GM23248 (cell line): ENCODE data around the gene CTSD. TPM values are rescaled to one million over a fixed set of nuclear protein-coding genes. Genes with fewer than 3 reads are reported as not detected.

Experiments used
- DNase-seq: peaks from one replicate; pipeline ENCODE4 v3.0.0-alpha.2; 2015
- H2AFZ ChIP-seq: fragments of 200-600 bp; sonication (generic); 2 replicates; pipeline ENCODE4 v1.6.1; 2016; ENCODE audit warnings: antibody characterized with exemption
- H3F3A ChIP-seq: fragments of 200-600 bp; sonication (generic); 2 replicates; pipeline ENCODE4 v1.6.1; 2016; ENCODE audit warnings: mild to moderate bottlenecking, antibody characterized with exemption, mixed run types; ENCODE audit not compliant: insufficient read depth
- H3K27ac ChIP-seq: fragments of 200-600 bp; sonication (generic); 2 replicates; pipeline ENCODE4 v1.5.1; 2016; ENCODE audit warnings: mild to moderate bottlenecking
- H3K27me3 ChIP-seq: fragments of 200-600 bp; sonication (generic); replicated peaks from 2 replicates; pipeline ENCODE4 v1.6.1; 2016; ENCODE audit warnings: mild to moderate bottlenecking; ENCODE audit not compliant: insufficient read depth
- H3K36me3 ChIP-seq: fragments of 200-600 bp; sonication (generic); 2 replicates; pipeline ENCODE4 v1.6.1; 2016; ENCODE audit warnings: low read depth, mild to moderate bottlenecking
- H3K4me1 ChIP-seq: fragments of 200-600 bp; sonication (generic); 2 replicates; pipeline ENCODE4 v1.6.1; 2016; ENCODE audit warnings: mild to moderate bottlenecking; ENCODE audit not compliant: insufficient read depth
- H3K4me2 ChIP-seq: fragments of 200-600 bp; sonication (generic); one replicate; pipeline ENCODE4 v1.6.1; 2016; ENCODE audit warnings: mild to moderate bottlenecking; ENCODE audit not compliant: unreplicated experiment
- H3K4me3 ChIP-seq: fragments of 200-600 bp; sonication (generic); 2 replicates; pipeline ENCODE4 v1.5.1; 2016; ENCODE audit warnings: mild to moderate bottlenecking
- H3K79me2 ChIP-seq: fragments of 200-600 bp; sonication (generic); 2 replicates; pipeline ENCODE4 v1.6.1; 2016; ENCODE audit warnings: mild to moderate bottlenecking; ENCODE audit not compliant: insufficient read depth
- H3K9ac ChIP-seq: fragments of 200-600 bp; sonication (generic); 2 replicates; pipeline ENCODE4 v1.6.1; 2016; ENCODE audit warnings: mild to moderate bottlenecking
- H3K9me2 ChIP-seq: fragments of 200-600 bp; sonication (generic); 2 replicates; pipeline ENCODE4 v1.6.1; 2016; ENCODE audit warnings: mixed run types, mild to moderate bottlenecking, moderate library complexity; ENCODE audit not compliant: insufficient read depth
- H3K9me3 ChIP-seq: fragments of 200-600 bp; sonication (generic); one replicate; pipeline ENCODE4 v1.6.1; 2017; ENCODE audit warnings: low read depth
- H4K20me1 ChIP-seq: fragments of 200-600 bp; sonication (generic); 2 replicates; pipeline ENCODE4 v1.6.0; 2016; ENCODE audit not compliant: insufficient read depth
- EZH2 ChIP-seq: fragments of 200-600 bp; sonication (generic); IDR thresholded peaks from 2 replicates; pipeline ENCODE4 v1.6.1; 2018; ENCODE audit warnings: antibody characterized with exemption, mild to moderate bottlenecking; ENCODE audit not compliant: insufficient read depth, poor library complexity, severe bottlenecking
- EZH2phosphoT487 ChIP-seq: fragments of 200-600 bp; sonication (generic); IDR thresholded peaks from 2 replicates; pipeline ENCODE4 v1.6.1; 2018; ENCODE audit warnings: antibody characterized with exemption, moderate library complexity, mild to moderate bottlenecking, low read depth; ENCODE audit not compliant: insufficient read depth
- WGBS, 2 experiments: methylation state at CpG; one replicate each; pipeline ENCODE4 v1.1.6; 2015 to 2017; ENCODE audit warnings: low lambda C conversion rate in 2 of 2, low coverage in 1 of 2; ENCODE audit errors: missing lambda C conversion rate in 2 of 2; 5-methylcytosine and 5-hydroxymethylcytosine counted together
- in situ Hi-C: fragments of 300-500 bp; cut with MboI; formaldehyde crosslinking; loops from 2 replicates; pipeline ENCODE4 v1.15.0; 2020
- polyA plus RNA-seq: library from polyadenylated mRNA; unstranded; fragments of >200 nt; fragmentation: Nextera tagmentation; extraction: Ambion mirVana; gene quantifications from 2 replicates; pipeline ENCODE4 v1.2.1, GENCODE V29; 2016
- total RNA-seq: library from RNA; depleted of rRNA; stranded (reverse); fragments of >200 nt; shearing (Covaris generic); gene quantifications from 2 replicates; pipeline ENCODE4 v1.2.3, GENCODE V29; 2014

Gene CTSD
- total and polyA plus RNA-seq, 2 experiments from 2014 or later, result 305 to 321 TPM

DNA sequence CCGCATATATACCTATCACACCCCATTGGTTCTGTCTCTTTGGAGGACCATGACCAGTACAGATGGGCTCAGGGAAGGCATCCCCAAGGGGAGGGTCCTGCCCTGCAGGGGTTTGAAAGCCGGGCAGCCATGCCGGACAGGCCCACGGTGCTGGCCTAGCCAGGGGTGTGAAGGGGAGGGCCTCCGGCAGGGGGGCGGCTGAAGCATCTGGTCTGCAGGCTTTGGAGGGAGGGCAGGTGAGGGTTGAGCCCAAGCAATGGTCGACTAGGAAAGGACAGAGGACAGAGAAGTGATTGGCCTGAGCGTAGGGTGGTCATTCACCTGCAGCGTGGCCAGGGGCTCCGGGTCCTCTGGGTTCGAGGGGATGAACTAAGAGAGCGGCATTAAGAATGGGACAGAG lies 11.2 kb upstream of the CTSD start:
- no peak overlapping the region for H3K9ac ChIP-seq
- in situ Hi-C loops, result no loop called here
- peaks cover 8% of the 10 kb centered on the region for H3F3A ChIP-seq

DNA sequence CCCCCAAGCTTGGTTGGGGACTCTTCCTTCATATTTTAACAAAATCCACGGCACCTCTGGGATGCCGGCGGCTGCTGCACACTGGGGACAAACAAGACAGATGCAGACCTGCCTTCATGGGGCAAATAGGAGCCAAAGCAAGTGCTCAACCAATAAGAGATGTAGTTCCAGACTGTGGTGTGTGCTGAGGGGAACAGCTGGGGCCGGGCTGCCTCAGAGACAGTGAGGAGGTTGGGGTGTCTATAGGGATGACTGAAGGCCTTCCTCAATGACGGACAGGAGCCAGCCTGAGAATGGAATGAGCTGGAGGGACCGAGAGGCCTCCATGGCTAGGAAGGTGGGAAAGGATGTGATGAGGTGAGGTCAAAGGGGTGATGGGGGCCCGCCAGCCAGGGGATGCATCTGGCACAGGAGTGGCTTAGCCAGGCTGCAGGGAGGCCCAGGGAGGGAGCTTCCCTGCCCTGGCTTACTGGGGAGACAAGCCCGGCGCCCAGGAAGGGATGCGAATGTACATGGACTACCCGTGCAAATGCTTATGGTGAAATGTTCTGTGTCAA lies 10.3 kb upstream of the CTSD start:
- in situ Hi-C loops, result no loop called here
- H3K9ac ChIP-seq, result no peak overlapping the region
- peaks cover 18% of the 10 kb centered on the region for H3K4me1 ChIP-seq
- DNase-seq, result no peak
- H3K9me3 ChIP-seq, result no peaks in the 10 kb centered on the region
- H3K27ac ChIP-seq, result no peak overlapping the region
- no peak overlapping the region for H3K4me2 ChIP-seq
- no peaks in the 10 kb centered on the region for H3K79me2 ChIP-seq
- H3F3A ChIP-seq, result peaks cover 8% of the 10 kb centered on the region
- H2AFZ ChIP-seq, result no peak overlapping the region
- H4K20me1 ChIP-seq, result no peaks in the 10 kb centered on the region
- H3K4me3 ChIP-seq, result no peak overlapping the region
- no peaks in the 10 kb centered on the region for H3K36me3 ChIP-seq
- H3K9me2 ChIP-seq, result no peaks in the 10 kb centered on the region
- TF ChIP-seq EZH2, result no peak
- TF ChIP-seq EZH2phosphoT487, result no peak
- WGBS, 2 experiments, result 80 to 84% methylated on average over 11 of the region's 11 CpGs
- no peaks in the 10 kb centered on the region for H3K27me3 ChIP-seq

More for the DNA sequence above, 11.2 kb upstream of the CTSD start:
- no peaks in the 10 kb centered on the region for H3K79me2 ChIP-seq
- no peak overlapping the region for H3K4me2 ChIP-seq
- H3K4me1 ChIP-seq, result peaks cover 15% of the 10 kb centered on the region
- H3K27me3 ChIP-seq, result no peaks in the 10 kb centered on the region
- no peaks in the 10 kb centered on the region for H3K9me2 ChIP-seq
- no peak for DNase-seq
- no peaks in the 10 kb centered on the region for H3K36me3 ChIP-seq
- no peaks in the 10 kb centered on the region for H3K9me3 ChIP-seq
- H3K27ac ChIP-seq, result no peak overlapping the region
- H2AFZ ChIP-seq, result no peak overlapping the region
- no peak overlapping the region for H3K4me3 ChIP-seq
- TF ChIP-seq EZH2, result no peak
- no peak for TF ChIP-seq EZH2phosphoT487
- 78 to 84% methylated on average over 11 to 12 of the region's 12 CpGs for WGBS, 2 experiments
- no peaks in the 10 kb centered on the region for H4K20me1 ChIP-seq

GRCh38 chr11:1773131-1773993 lies 9.6 kb upstream of the CTSD start:
- H3K9ac ChIP-seq, result no peak overlapping the region
- in situ Hi-C loops, result no loop called here
- no peaks in the 10 kb centered on the region for H3K36me3 ChIP-seq
- no peak overlapping the region for H2AFZ ChIP-seq
- H3K4me1 ChIP-seq, result peaks cover 18% of the 10 kb centered on the region
- no peak for DNase-seq
- no peaks in the 10 kb centered on the region for H3K79me2 ChIP-seq
- H3K4me2 ChIP-seq, result no peak overlapping the region
- no peaks in the 10 kb centered on the region for H3K27me3 ChIP-seq
- H3K9me2 ChIP-seq, result no peaks in the 10 kb centered on the region
- TF ChIP-seq EZH2, result no peak
- TF ChIP-seq EZH2phosphoT487, result no peak
- H3F3A ChIP-seq, result peaks cover 8% of the 10 kb centered on the region
- no peaks in the 10 kb centered on the region for H4K20me1 ChIP-seq
- no peaks in the 10 kb centered on the region for H3K9me3 ChIP-seq
- no peak overlapping the region for H3K4me3 ChIP-seq
- 85 to 86% methylated on average over 10 of the region's 10 CpGs for WGBS, 2 experiments
- H3K27ac ChIP-seq, result no peak overlapping the region

DNA sequence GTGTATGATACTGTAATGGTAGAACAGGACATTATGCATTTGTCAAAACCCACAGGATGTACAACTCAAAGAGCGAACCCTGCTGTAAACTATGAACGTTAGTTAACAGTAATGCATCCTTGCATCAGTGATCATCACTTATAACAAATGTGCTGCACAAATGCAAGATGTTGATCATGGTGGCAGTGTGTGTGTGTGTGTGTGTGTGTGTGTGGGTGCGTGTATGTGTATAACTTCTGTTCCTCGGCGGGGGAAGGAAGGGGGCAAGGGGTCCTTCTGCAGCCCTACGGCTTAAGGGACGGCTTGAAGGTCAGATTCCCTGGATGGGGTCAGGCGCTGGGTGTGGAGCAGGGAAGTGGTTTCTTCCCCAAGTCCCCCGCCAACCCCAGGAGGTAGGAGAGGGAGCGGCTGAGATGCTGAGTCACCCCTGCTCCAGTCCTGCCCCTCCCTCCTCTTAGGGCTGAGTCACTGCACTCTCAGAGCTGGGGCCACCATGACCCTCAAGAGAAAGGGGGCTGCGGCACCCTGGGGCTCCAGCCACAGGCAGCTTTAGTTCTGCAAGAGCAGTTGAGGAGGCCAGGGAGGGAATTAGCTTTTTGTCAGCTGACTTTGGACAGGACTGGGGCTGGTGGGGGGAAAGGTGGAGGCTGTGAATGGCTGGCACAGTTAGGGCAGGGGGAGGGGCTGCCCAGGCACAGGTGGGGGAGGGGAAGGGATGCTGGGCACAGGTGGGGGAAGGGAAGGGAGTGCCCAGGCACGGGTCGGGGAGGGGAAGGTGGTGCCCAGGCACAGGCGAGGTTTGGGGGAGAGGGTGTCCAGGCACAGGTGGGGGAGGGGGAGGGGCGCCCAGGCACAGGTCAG lies 8.8 kb upstream of the CTSD start:
- no peaks in the 10 kb centered on the region for H3K9me2 ChIP-seq
- H2AFZ ChIP-seq, result peak overlapping the region; percentile 47
- no peaks in the 10 kb centered on the region for H3K36me3 ChIP-seq
- H3K9me3 ChIP-seq, result no peaks in the 10 kb centered on the region
- no peaks in the 10 kb centered on the region for H4K20me1 ChIP-seq
- peak overlapping the region; percentile 76 for H3K4me2 ChIP-seq
- peaks cover 8% of the 10 kb centered on the region for H3F3A ChIP-seq
- in situ Hi-C loops, result no loop called here
- H3K9ac ChIP-seq, result peak overlapping the region; percentile 41
- H3K79me2 ChIP-seq, result no peaks in the 10 kb centered on the region
- 5 to 9% methylated on average over 9 to 15 of the region's 15 CpGs for WGBS, 2 experiments
- H3K4me3 ChIP-seq, result peak overlapping the region; percentile 34
- H3K27ac ChIP-seq, result peak overlapping the region; percentile 81
- TF ChIP-seq EZH2 (no peak), EZH2phosphoT487 (no peak)
- peaks cover 18% of the 10 kb centered on the region for H3K4me1 ChIP-seq
- peak; percentile 96 for DNase-seq
- H3K27me3 ChIP-seq, result no peaks in the 10 kb centered on the region
